ENCODE results near the gene OR56B1.

GRCh38 chr11:5713695-5714094 is 22.6 kb upstream of the OR56B1 start:
- TF ChIP-seq CTCF (IDR thresholded peaks at IDR 0.05; ENCODE audit: poor library complexity, severe bottlenecking) = no peak
- TF ChIP-seq TAF1 (IDR thresholded peaks at IDR 0.05; ENCODE audit: low read depth) = no peak
- TF ChIP-seq MXI1 (conservative IDR thresholded peaks at IDR 0.05; ENCODE audit: poor library complexity, severe bottlenecking) = no peak
- no peak for TF ChIP-seq POLR2AphosphoS5 (IDR thresholded peaks at IDR 0.05)
- no peak for TF ChIP-seq RAD21 (conservative IDR thresholded peaks at IDR 0.05)
- TF ChIP-seq SMC3 (conservative IDR thresholded peaks at IDR 0.05; ENCODE audit: poor library complexity) = no peak
